Right renal cortex interstitium (tissue), 3 donors: Measurements from ENCODE around the gene CACFD1. TPM values are rescaled to one million over a fixed set of nuclear protein-coding genes. Genes with fewer than 3 reads are reported as not detected.

Experiments used
- DNase-seq, 3 donors: peaks; one replicate each; pipeline ENCODE4 v3.0.0-alpha.2; 2013; ENCODE audit warnings: low read depth in 3 of 3, low spot score in 2 of 3
- polyA plus RNA-seq, 3 donors: library from polyadenylated mRNA; unstranded; fragments of 120-200 nt; gene quantifications; one replicate each; pipeline ENCODE4 v1.2.1, GENCODE V29; 2013; ENCODE audit not compliant: insufficient read length in 3 of 3

The CACFD1 gene
- polyA plus RNA-seq, 3 donors: 23.3 to 28.1 (median 27.3) TPM

DNA sequence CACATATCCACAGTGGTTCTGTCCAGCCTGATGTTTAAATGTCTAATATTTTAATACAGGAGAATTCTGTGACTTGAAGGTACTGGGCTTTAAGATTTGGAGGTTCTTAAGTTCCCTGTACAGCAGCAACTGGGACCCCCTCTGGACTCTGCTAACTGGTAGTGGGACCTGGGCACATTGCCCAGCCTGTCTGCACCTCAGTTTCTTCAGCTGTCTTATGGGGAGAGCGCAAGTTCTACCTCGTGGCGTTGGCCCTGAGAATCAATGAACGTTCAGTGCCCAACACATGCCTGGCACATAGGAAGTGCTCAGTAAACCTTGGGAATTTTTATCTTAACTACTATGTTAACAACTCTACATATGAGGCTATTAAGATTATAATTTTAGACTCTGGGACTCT is 17.7 kb downstream of the CACFD1 start:
- DNase-seq: no peak

DNA sequence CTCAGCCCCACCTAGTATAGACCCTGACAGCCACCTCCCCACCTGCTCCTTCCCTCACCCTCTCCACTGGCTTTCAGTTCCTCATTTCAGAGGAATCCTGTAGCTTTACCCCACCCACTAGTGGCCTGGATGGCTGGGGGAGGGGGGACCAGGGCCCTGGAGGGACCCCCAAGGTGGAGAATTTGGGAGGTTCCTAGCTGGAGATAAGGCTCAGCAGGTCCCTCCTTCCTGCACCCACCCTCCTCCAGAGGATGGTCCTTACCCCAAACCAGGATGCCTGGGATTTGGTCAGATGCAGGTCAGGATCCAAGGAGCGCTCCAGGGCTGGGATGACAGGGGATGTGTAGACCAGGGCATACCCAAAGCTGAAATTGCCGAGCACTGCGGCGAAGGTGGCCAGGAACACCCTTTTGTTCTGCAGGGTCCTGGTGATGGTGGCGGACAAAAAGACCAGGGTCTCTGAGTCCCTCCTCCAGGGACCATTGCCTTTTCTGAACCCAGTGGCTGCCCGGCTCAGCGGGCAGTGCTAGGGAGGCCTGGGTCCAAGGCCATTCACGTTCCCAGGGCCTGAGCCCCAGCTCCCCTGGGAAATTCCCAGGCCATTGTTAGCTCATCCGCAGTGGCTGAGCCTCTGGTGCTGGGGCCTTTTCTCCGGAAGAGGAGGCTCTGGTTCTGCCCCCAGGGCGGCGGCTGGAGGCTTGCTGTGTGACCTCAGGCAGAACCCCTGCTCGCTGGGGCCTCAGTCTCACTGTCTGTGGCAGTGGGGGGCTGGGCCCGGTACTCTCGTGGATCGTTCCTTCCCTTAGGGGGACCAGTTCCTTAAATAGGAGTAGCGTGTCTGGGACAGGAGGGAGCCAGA is 18.4 kb downstream of the CACFD1 start:
- DNase-seq: no peak

DNA sequence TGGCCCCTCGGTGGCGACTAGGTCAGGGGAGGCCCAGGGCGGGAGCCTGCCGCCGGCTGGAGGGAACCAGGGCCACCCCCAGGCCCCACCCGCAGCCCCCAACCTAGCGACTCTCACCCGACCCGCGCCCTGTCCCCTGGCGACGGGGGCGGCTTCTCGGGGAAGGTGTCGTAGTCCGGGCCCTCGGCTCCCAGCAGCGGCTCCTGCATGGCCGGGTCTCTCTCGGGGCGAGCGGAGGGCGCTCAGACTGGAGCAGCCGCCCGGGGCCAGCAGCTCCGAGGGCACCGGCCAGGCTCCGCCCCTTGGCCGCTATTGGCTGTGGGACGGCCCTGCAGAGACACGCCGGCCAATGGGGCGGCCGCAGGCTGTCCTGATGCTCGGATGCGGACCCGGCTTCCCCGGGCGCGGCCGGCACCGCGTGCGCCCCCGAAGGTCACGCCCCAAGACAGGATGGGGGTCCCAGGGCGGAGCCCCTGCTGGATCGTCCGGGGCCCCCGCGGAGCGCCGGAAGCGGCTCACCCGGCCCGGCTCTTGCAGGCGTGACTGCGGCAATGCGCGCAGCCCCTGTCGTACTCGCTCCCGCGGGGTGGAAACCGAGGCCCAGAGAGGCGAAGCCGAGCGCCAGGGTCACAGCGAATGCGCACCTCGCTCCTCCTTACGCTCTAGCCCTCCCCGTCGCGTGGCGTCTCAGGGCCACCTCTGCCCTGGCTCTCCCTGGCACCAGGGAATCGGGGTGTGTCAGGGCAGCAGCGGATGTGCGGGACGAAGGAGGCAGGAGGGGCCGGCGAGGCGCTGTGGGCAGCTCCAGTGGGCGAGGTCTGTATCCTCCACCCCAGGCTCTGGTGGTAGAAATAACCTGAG is 19.3 kb downstream of the CACFD1 start, which contains the start of gene SLC2A6:
Gene SLC2A6 (minus strand): TSS at position 249 of the 861 bp plus-strand sequence. CDS start 40 bp downstream, at position 209.
- DNase-seq: no peak

DNA sequence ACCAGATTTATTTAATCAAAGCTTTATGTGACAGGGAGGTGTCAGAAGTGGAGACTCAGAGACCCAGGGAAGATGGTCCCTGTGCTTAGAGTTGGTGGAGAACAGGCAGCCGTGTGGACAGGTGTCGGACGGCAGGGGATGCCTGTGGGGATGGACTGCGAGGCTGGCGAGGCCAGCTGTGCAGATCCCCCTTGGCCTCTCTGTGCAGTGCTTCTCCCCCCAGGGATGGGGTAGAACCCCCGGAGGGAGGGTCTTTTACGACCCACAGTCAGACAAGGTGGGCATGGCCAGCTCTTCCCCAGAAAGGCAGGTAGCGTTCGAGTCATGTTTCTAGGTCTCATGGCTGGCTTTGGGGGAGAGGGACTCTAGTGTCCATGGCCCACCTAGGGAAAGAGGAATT is 23.8 kb downstream of the CACFD1 start:
- DNase-seq: no peak

DNA sequence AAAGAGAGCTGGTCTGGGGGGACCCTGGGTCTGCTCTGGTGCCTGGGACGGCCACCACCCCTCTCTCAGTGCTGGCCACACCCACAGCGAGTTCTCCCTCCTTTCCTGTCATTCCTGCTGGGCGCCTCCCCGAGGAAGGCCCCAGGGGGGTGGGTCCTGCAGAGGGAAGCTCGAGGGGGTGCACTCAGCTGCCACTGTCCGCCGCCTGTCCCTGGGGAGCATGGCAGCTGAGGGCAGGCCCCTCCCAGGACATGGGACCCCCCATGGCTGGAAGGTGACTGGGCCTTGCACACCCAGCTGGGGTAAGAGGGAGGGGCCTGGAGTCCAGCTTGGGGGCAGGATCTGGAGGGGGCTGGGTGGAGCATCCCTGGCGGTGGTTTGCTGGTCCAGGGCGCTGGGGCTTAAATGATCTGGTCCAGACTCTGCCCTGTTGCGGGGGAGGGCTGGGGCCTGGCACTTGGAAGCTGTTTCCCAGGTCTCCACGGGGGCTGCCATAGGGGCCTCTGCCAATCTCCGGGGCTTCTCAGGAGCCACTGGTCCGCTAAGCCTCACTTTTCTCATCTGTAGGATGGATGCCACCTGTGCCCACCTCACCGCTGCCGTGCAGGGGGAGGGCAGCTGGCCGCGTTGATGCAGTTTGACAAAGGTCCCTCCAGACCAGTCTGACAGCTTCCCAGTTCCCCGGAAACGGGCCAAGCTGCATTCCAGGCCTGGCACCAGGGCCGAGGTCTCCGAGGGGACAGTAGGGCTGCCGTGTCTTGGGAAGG is 25.1 kb downstream of the CACFD1 start:
- no peak for DNase-seq

DNA sequence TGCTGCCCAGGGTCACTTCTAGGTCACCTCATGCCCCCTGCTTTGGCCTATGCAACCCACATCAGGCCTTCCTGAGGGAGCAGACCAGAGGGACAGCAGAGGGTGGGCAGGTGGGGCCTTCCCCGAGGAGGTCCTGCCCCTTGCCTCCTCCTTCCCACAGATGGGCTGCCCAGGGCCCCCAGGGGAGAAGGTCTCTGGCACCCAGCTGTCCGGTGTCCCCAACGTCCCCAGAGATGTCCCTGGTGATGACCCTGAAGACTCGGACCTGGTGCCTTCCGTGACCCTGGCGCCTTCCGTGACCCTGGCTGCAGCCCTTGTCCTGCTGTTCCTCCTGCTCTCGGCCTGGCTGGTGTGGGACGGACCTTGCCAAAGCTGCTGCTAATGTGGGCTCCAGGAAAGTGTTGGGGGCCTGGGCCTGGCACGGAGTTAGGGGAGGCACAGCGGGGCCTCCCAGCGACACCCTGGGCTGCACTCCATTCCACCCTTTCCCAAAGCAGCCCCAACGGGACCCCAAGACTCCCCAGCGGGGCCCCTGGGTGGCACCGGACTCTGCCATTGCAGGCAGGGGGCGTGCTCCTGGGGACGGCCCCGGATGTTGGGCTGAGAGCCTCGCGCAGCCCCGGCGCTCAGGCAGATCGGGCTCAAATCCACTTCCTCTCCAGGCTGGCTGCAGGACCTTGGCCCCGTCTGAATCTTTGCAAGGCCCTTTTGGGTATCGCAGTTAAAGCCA is 25.9 kb downstream of the CACFD1 start:
- no peak for DNase-seq

DNA sequence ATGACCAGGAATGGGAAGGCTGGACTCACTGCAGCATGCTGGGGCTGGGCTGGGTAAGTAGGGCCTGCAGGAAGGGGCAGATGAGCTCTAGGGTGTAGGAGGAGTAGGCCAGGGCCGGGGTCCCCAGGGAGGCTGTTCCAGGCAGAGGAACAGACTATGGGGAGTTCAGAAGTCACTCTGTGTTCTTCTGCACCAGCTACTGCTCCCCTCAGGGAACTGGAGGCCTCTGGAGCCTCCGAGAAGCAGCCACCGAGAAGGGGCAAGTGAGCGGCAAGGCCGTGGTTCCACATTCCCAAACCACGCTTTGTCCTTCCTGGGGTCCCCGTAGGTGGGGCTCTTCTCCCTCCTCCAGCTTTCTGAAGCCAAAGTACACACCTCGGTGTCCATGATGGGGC is 27.6 kb downstream of the CACFD1 start:
- no peak for DNase-seq

DNA sequence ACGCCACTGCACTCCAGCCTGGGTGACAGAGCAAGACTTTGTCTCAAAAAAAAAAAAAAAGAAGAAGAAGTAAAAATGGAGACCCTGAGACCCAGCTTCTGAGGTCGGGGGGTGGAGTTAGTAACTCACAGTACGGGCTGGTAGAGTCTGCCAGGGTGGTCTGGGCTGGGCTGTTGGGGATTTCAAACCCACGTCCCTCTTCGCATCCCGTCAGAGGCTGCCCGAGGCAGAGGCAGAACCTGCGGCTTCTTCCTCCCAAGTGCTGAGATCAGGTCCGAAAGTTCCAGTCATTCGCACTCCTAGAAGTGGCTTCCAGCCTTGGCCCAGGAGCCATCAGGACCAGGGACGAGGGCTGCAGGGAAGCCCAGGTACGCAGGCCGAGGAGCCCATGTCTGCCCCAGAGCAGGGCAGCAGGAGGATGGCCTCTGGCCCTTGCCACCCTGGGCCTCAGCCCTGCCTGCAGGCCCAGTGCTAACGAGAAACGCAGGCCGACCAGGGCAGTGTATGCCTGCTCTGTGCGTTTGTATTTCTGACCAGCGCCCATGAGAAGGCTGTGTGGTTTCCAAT is 29.0 kb downstream of the CACFD1 start:
- no peak for DNase-seq

DNA sequence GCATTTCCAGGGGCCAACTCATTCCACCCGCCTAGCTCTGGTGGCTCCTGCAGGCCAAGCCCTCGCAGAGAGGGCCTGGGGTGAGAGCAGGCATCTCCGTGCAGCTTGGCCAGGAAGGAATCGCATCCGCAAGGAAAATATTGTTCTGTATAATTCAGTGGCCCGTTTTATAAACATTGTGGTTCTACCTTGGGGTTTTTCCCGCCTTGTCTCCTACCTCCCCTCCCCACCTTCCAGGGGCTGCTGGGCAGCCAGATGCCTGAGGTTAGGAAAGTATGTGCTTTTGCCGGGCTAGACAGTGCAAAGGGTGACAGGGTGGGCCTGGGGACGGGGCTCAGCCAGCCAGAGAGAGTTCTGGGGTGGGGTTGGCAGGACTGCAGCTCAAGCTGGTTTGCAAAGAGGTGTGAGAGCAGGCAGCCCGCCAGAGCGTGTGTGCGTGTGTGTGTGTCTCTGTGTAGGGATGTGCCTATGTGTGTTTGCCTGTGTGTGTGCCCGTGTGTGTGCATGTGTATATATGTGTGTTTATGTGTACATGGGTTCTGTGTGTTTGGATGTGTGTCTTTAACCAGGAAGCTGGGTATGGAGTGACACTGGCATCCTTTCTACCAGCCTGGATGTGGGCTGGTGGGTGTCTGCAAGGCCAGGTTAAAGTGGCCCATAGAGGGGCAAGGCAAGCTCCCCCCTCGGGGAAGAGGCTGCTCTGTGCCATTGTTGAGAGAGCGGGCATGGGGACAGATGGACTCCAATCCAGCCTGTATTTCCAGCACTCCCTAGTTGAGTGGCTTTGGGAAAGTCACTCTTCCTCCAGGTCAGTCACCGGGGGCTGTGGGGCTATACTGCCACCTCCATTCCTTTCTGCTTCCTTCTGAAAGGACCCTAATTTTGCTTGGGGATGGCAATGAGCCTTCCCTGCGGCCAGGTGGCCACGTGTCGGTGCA is 29.7 kb downstream of the CACFD1 start:
- DNase-seq: no peak

DNA sequence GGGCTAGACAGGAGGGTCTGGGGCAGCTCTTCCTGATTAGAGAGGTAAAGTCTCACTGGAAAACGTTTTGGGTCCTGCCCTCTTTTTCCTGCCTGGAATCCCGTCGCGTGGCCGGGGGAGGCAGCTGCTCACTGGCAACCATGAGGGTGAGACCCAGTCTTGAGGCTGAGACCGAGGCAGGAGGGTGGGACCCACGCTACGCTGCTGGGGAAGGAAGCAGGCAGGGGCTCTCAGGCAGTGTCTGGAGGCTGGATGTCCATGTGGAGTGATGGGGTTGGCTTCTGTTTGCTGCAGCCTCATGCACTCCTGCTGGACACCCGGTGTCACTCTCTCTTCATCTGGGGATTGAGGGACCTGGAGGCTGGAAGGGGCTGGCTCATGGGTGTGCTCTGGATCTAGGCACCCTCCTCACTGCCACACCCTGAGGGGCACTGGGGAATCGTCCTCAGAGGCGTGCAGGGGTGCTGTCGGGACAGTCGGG is 30.5 kb downstream of the CACFD1 start:
- DNase-seq: no peak

DNA sequence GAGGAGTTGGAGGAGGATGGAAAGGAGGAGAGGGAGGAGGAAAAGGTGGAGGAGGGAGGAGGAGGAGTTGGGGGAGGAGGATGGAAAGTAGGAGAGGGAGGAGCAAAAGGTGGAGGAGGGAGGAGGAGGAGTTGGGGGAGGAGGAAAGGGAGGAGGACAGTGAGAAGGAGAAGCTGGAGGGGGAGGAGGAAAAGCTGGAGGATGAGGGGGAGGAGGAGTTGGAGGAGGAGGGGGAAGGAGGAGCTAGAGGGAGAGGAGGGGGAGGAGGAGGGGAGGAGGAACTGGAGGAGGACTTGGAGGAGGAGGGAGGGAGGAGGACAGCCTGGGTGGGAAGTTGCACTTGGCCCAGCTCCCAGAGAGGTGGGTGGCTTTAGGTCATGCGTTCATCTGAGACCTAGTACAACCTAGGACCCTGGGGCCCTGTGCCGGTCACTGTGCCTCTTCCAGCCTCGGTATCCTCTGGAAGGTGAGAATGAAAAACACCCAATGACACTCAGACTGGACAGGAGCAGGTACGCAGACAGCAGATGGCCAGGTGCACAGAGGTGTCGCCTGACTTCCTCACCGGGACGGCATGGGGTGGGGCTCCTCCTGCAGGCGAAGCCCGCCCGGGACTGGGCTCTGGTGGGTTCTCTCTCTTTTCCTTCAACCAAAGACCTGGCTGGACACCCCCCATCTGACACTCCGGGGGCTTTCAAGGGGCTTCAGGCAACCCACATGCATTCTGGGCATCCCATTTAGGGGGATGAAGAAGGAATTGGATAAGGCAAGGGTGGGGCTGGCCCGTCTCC is 31.3 kb downstream of the CACFD1 start:
- no peak for DNase-seq

DNA sequence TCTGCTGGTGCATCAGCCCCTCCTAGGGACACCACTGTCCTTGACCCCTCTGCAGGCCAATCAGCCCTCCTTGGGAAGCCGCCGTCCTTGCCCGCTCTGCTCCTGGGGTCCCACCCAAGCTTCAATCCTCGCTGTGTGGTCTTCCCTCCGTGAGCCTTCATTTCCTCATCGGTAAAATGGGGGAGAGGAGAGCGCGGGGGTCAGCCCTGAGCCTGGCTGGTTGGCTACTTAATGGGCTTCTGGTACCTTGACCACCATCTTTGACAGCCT is 31.8 kb downstream of the CACFD1 start:
- DNase-seq: no peak

DNA sequence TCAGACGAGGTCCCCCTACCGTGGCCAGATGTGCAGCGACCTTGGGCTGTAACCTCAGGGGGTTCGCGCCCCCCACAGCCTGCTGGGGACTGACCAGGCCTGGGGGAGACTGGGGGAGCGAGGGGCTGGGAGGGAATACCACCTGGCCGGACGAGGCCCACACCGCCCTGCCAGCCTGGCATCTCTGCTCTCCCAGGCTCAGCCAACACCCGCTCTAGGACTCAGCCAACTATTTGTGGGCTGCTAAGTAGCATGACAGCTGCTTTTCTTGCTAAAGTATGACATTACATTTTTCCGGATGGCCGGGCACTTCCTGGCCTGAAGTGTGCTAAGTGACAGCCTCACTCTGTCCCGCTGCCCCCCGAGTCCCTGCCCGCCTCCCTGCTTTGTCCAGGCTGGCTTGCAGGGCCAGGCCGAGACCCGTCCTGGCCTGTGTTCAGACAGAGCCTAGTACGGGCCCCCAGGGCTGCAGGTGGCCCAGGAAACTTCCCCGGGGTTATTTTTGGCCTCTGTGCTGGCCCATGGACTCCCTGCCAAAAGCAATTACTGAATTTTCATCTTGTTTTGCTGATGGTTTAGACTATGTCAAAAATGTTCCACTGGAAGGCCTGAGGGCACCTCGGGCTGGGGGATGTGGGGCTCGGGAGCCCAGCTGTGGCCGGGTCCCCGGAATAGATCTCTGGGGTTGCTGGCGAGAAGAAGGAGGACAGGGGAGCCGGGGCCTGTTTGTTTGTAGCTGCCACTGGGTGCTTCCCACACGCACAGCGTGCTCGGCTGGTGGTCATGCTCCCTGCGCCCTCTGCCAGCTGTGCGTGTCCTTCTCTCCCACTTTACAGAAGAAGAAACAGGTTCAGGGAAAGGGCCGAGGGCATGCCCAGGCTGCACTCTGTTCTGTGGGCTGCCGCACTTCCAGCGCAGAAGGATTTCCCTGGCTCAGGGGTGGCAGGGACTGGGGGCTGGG is 32.6 kb downstream of the CACFD1 start:
- DNase-seq: no peak

DNA sequence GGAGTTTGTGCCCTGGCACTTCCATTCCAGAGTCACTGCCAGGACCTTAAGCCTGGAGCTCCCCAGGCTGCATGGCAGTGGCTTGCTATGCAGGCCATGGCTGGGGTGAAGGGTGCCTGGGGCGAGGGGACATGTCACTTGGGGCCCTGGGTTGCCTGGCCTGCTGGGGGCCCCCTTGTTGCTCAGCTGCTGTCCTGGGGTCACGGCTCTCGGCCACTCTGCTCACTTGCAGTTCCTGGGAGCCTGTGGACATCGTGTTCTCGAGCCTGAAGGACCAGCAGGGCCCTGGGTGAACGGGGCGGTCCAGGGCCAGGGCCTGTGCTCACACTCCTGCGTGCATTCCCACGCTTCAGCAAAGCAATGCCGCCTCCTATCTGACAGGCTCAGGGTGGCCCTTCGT is 33.6 kb downstream of the CACFD1 start:
- DNase-seq: no peak

DNA sequence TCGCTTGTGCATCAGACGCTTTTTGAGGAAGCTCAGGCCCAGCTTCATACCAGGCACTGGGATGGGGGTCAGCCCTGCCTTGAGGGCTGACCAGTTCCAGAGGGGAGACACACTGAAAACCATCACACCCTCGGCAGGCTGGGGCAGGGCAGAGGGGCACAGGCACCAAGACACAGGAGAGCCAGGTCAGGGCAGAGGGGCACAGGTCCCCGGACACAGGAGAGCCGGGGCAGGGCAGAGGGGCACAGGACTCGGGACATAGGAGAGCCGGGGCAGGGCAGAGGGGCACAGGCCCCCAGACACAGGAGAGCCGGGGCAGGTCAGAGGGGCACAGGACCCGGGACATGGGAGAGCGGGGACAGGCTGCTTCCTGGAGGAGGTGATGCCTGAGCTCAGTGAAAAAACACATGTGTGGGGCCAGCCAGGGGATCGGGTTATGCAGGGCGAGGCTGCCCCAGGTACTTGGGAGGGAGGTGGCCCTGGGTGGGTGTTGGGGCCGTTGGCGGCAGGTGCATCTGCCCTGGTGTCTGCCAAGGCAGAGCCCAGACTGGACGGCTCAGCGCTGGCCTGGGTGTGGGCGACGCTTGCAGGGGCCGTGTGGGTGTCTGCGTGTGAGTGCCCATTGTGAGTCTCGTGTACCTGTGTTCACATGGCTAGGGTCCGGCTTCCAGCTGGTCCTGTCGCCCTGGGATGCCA is 34.2 kb downstream of the CACFD1 start:
- DNase-seq: no peak

DNA sequence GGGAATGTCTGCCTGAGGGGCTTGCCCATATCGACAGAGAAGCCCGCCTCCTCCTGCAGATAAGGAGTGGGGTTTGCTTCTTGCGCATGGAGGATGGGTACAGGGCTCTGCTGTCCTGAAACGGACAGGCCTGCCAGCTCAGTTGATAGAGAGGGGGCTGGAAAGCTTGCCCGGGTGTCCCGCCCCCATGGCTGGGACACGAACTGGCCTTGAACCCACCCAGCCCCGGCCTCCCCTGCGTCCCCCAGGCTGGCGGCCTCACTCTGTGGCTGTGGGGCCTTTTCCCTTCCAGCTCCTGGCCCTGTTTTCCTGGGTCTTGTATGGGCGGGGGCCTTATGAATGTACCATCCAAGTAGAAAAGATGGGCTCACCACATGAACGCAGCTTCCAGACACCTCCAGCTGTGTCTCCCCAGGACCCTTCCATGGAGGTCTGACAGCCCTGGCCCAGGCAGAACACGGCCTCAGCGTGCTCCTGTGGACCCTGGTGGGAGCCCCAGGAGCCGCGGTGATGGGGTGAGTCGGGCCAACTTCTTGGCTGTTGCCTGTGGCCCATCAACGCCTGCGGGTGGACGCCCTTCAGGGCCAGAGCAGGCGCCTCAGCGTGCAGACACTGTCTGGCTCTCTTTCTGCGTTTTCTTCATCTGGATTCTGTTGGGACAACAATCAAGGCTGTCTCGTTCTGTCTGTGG is 35.0 kb downstream of the CACFD1 start:
- DNase-seq: no peak
